Activated T-cell treated with anti-CD3 and anti-CD28 coated beads for 4 hours (primary cell): ENCODE data around the gene SND1.

Experiments used
- DNase-seq: peaks from one replicate; pipeline ENCODE4 v3.0.0-alpha.2; 2020

The SND1 gene

DNA sequence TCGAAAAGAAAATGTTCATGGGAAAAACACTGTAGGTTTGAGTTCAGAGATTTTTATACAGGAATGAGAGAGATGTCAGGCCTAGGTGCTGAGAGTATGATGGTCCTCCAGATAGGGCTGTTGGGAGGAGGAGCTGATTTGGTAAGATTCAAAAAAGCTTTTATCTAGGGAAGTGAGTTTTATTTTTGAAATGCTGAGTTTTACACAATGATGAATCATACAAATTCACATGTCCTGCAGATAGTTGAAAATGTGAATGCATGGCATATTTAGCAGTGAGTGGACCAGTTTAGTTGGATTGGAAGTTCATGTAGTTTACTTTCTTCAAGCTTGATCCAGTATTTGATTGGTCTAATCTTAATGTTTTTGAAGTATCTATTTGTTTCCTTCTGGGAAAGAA lies 224.4 kb downstream of the SND1 start:
- no peak for DNase-seq

- no peak for DNase-seq
Measured at GRCh38 chr7:127877951-127878350, 226.0 kb downstream of the SND1 start.

DNA sequence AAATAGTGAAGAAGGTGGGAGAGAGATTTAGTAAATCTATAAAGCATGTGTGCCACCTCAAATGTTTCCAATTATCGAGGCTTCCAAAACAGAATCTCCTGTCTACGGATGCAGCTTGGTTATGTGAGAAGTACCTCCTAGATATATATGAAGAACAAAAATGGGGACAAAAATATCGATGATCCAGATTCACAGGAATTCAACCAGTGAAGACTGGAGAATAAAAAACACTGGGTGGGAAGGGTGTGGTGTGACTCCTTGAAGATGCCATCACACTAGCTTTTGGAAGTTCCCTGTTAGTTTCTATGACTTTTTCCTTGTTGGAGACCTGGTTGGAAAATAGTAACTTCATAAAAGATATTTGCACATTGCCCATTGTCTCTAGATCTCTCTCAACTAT lies 226.8 kb downstream of the SND1 start:
- no peak for DNase-seq

GRCh38 chr7:127879436-127879835 lies 227.4 kb downstream of the SND1 start:
- DNase-seq, result no peak

- no peak for DNase-seq
Measured at GRCh38 chr7:127879942-127880341, 227.9 kb downstream of the SND1 start.

DNA sequence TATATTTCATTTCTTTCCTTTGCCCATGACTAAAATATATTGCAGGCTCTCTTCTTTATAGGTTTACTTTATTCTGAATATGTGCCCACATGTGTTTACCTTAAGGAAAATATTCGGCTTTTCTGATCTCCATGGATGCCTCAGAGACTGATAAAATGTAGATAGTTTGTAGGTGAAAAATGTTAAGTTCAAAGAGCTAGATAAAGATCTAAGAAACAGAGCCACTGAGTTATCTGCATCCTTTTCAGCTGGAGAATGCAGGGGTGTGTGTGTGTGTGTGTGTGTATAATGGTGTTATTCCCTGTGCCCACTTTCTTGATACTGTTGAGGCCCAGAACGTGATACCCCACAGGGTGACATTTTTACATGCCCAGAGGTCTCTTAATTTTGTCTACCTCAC lies 228.5 kb downstream of the SND1 start:
- no peak for DNase-seq

DNA sequence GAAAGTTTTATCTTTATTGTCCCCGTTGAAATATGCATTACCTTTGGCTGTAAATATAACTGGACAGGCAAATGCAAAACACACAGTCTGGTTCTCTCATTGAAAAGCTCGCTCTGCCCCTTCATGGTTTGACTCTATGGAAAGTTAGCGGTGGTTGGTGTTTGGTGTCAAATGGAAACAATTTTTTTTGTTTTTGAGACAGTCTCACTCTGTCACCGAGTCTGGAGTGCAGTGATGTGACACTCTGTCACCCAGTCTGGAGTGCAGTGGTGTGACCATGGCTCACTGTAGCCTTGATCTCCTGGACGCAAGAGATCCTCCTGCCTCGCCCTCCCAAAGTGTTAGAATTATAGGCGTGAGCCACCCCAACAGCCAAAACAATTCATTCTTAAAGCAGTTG lies 229.6 kb downstream of the SND1 start:
- no peak for DNase-seq

DNA sequence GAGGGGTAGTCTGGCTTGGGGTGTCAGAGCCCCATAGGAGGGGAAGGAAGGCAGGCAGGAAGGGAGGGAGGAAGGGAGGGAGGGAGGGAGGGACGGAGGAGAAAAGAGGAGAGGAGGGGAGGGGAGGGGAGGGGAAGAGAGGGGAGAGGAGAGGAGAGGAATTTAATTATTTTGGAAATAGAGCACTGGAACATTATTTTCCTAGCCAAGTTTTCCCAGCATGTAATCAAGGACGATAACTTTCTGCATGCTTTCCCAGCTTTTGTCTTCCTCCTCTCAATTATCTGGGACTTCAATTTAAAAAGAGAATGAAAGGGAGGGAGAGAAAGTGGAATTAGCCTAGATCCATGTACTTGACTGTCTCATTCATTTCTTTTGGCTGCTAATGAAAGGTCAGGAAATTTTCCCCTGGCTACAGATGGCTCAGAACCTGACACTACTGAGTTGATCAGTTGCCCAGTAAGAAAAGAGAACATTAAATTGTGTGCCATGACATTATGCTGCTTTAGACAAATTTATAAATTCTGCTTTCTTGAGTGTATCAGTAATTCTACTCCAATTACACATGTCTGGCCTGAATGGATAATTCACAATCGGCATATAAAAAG lies 230.4 kb downstream of the SND1 start:
- DNase-seq, result no peak

DNA sequence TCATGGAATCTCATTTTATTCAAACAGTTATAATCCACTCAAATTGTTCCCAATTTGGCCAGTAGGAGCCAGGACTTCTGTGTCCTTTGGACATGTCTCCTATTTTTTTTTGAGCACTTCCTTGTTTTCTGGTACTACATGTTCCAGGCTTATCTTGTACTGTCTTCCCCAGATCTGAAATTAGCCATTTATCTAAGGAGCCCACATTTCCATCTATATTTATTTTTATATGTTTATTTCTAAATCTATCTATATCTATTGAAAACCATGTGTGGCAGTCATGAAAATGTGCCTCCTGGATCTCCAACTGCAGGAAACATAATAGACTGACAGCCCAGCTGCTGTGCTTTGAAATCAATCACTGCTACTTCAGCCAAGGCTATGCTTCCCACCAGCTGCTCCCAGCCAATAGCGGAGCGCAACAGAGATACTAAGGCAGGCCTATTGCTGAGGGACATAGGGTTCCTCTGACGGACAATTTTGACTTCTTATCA lies 232.1 kb downstream of the SND1 start:
- no peak for DNase-seq

DNA sequence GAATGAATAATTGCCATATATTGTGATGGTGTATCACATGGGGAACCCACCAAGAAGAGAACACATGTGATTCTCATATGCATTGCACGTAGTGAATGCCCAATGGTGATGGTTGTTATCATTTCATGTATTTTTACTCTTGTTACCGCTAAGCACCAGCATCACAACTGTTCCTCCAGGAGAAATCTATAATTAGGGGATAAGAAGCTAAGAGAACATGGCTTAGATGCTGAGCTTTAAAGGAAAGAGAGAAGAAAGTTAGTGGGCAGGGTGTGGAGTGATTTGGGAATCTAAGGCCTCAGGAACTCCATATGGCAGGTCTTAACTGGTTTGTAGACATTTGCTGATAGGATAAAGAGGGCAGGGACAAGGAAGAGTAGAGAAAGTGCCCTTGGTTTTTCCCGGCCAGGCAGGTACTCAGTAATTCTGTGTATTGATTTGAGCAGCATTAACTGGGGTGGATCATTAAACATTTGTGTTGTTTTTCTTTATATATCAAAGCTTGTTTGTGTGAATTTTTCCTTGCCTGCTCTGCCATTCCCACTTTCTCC lies 233.3 kb downstream of the SND1 start:
- no peak for DNase-seq

GRCh38 chr7:127885843-127886242 lies 233.8 kb downstream of the SND1 start:
- DNase-seq, result no peak

- no peak for DNase-seq
Measured at GRCh38 chr7:127886248-127886647, 234.3 kb downstream of the SND1 start.

DNA sequence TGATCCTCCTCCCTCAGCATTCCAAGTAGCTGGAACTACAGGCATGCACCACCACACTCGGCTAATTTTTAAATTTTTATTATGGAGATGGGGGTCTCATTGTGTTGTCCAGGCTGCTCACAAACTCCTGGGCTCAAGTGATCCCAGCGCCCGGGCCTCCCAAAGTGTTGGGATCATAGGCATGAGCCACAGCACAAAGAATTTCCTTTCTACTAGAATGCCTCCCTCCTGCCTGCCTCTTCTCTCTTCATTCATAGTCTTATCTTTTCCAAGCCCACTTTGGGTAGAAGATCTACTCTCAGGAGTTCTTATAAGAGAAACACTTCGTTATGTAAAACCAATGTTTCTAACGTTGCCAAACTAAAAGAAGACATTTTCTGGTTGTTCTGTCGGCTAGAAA lies 235.1 kb downstream of the SND1 start:
- DNase-seq, result no peak

- DNase-seq, result no peak
Measured at GRCh38 chr7:127887631-127888030, 235.6 kb downstream of the SND1 start.

DNA sequence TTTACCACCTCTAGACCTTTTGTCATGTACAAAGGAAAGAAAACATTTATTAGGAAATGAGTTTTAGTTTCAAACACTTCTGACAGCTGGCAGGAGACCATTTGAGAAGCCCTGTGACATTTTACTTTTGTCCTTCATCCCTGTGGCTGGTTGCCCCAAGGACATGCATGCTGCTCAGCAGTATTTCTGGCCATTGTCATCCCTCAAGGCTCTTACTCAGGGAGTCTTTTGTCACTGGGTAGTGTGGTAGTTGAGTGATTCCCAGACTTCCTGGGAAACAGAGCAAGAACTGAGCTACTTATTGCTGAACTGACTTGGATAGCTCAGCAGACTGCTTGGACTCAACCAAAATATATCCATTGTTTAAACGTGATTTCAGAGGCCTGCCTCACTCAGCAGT lies 236.4 kb downstream of the SND1 start:
- DNase-seq, result no peak

- DNase-seq, result no peak
Measured at GRCh38 chr7:127888825-127889224, 236.8 kb downstream of the SND1 start.

DNA sequence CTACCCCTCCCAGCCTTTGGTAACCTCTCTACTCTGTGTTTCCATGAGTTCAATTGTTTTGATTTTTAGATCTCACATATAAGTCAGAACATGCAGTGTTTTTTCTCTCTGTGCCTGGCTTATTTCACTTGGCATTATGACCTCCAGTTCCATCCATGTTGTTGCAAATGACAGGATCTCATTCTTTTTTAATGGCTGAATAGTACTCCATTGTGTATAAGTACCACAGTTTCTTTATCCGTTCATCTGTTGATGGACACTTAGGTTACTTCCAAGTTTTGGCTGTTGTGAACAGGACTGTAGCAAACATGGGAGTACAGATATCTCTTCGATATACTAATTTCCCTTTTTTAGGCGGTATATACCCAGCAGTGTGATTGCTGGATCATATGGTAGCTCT lies 237.7 kb downstream of the SND1 start:
- DNase-seq, result no peak

- DNase-seq, result no peak
Measured at GRCh38 chr7:127890726-127891125, 238.7 kb downstream of the SND1 start.

- DNase-seq, result no peak
Measured at GRCh38 chr7:127891144-127891543, 239.2 kb downstream of the SND1 start.

- DNase-seq, result no peak
Measured at GRCh38 chr7:127891854-127892438, 240.0 kb downstream of the SND1 start.

DNA sequence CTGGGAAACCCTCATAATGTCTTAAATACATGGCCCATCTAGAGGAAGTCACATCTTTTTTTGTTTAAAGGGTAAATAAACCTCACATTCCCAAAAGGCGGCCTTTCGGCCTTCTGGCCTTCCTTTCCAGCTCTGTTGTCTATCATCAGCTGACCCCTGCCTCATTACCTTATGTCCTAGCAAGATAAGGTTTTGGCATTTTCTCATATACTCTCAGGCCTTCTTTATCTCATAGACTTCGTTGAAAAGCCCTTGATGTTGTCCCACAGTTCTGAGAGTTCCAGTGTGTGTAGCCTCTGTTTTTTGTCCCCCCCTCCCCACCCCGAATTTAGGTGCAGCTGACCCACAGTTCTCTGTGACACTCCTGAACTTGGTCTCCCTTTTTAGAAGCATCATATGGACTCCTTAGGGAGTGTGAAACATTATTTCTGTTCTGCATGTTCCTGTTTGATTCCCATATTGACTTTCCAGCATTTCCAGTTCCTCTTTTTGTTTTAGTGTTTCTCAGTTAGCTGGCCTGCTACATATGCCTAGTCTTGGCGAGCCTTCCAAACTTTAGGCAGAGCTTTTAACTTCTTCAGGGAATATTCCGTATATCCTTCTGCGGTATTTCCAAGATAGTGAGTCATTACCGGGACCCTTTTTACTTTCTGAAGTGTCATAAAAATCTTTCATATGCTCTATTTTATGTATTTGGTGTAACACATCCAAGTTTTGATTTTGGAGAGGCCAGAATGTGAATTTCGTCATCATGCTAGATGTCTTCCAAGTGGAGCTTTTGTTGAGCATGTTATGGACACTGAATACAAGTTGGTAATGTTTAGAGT lies 240.7 kb downstream of the SND1 start:
- DNase-seq, result no peak

DNA sequence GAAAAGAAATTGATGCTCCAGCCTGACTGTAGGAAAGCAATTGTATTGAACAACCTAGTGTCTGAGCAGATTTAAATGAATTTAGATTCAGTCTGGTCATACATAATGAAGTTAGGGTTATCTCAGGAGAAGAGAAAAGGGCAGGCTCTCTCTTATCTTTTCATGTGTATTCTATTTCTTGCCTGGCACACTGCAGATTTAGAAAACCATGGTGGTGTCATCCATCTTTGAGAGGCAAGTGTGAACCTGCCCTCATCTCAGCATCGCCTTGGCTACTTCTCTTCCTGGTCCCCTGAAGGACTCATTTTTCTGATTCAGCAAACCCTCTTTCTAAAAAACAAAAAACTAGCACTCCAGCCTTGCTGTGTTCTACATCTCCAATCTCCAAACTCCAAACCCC lies 241.6 kb downstream of the SND1 start:
- no peak for DNase-seq

GRCh38 chr7:127894588-127894987 lies 242.6 kb downstream of the SND1 start:
- no peak for DNase-seq

- DNase-seq, result no peak
Measured at GRCh38 chr7:127895360-127895759, 243.4 kb downstream of the SND1 start.
